GM18909 (cell line): Measurements from ENCODE around the gene AKIP1.
"Not testable (repeated sequence)": the region's sequence is repeated elsewhere in the genome, so short reads cannot be mapped to it uniquely, and the experiment has no call there.

ENCODE experiments used
- ATAC-seq: cut with Tn5 transposase; IDR thresholded peaks from one replicate; pipeline ENCODE4 v1.9.1; 2021; ENCODE audit warnings: mild to moderate bottlenecking; ENCODE audit not compliant: unreplicated experiment, poor library complexity

AKIP1 gene

DNA sequence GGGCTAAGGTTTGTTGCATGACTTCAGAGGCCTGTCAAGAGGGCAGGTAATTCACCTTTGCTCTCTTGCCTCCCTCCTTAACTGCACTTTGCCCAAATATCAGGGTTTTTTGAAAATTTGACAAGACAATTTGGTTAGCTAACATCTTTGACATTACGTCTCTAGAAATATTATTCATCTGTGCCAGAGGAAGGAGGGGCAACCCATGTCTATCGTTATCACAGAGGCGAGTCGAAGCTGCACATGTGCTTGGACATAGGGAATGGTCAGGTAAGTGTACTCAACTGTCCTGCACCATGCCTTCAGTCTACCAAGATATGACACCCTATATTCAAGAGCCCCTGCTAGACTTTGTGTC, 3.7 kb downstream of the AKIP1 start:
- ATAC-seq = no peak

GRCh38 chr11:8917157-8917825, 6.3 kb downstream of the AKIP1 start:
- no peak for ATAC-seq

DNA sequence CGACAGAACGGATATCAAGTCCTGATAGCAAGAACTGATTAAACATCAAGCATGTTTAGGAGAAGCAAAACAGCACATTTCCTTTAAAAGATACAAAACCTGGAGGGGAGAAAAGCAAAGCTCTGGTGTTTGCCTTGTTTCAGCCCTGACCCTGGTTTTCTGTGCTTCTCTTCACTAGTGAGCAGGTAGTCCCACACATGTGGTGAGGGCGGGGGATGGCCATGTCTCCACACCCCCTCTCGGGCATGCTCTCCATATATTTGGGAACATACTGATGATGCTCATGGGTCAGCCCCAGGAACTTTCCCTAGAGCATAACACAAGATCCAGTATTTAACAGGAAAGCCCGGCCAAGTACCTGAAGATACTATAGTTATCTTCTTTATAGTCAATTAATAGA, 11.7 kb downstream of the AKIP1 start:
- no peak for ATAC-seq

- ATAC-seq = no peak
These were observed 14.7 kb downstream of the AKIP1 start for GRCh38 chr11:8925711-8926110.

DNA sequence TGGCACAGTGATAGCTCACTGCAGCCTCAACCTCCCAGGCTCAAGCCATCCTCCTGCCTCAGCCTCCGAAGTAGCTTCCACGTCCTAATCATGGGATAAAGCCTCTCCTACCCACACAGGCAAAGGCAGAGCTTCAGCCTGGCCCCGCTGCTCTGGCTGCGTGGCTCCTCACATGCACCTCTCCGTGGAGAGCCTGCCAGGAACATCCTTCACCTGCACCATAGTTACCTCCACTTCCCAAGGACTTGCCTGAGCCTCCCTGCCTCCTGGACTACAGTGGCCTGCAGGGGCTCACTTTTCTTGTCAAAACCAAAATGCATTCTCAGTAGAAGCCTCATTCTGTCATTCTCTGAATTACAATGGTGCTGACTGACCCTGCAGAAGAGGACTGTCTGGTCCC, 15.2 kb downstream of the AKIP1 start:
- ATAC-seq = no peak

DNA sequence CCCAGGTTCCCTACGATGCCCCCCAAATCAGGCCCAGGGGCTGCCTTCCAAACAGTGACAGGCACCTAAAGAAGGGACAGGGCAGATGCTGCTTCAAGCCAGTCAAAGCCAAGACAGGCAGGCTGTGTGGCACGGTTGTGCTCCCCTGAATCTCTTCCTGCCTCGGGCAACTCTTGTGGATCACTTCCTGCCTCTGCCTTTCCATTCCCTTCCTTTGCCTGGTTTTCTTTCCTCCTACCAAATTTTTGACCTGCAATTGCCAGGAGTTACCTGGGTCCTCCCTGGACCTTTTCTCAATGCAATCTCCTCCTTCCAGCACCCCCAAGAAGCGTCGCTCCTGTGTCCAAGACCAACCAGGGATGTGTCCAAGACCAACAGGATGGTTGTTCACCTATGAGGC, 16.2 kb downstream of the AKIP1 start:
- no peak for ATAC-seq

GRCh38 chr11:8928205-8928604, 17.2 kb downstream of the AKIP1 start:
- no peak for ATAC-seq

DNA sequence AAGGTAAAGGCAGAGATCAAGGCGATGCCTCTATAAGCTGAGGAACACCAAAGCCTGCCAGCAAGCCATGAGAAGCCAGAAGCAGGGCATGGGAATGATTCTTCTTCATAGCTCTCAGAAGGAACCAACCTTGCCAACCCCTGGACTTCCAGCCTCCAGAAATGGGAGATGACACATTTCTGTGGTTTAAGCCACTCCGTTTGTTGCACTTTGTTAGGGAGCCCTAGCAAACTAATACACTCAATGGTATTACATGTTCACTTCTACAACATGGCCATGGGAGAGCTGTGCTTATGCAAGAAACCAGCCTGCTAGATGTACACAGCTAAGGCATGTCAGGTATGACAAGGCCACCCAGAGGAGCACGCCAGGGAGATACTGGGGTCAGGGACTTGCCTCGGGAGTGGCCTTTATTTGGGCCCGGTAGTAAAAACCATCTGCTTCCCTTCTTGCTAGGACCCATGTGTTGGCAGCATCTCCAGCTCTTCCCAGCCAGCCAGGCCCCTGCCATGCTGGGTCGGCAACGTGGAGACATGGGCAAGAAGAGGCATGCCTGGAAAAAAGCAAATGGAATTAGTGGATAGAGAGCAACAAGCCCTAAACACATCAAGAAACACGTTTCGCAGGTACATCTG, 18.1 kb downstream of the AKIP1 start:
- no peak for ATAC-seq

- no peak for ATAC-seq
These were observed 19.6 kb downstream of the AKIP1 start for GRCh38 chr11:8930456-8931175.

- ATAC-seq = no peak
These were observed 21.7 kb downstream of the AKIP1 start, which contains the start of gene C11orf16 for GRCh38 chr11:8932564-8933180. TSS of gene C11orf16 (minus strand) at chr11:8932947. CDS start at chr11:8932308, 639 bp downstream.

DNA sequence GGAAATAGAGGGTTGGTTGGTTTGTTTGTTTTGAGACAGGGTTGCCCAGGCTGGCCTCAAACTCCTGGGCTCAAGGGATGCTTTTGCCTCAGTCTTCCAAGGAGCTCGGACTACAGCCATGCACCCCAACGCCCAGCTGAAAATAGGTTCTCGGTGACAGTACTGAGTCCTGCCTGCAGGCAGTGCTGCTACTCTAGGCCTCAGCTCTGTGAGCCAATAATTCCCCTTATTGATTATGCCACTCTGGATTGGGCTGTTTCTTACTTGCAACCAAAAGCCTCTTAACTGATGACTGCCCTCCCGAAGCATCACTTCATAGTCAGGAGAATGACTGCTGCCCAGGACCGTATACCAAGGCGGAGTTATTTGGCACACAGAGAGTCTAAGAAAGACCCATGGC, 22.9 kb downstream of the AKIP1 start:
- ATAC-seq = no peak

DNA sequence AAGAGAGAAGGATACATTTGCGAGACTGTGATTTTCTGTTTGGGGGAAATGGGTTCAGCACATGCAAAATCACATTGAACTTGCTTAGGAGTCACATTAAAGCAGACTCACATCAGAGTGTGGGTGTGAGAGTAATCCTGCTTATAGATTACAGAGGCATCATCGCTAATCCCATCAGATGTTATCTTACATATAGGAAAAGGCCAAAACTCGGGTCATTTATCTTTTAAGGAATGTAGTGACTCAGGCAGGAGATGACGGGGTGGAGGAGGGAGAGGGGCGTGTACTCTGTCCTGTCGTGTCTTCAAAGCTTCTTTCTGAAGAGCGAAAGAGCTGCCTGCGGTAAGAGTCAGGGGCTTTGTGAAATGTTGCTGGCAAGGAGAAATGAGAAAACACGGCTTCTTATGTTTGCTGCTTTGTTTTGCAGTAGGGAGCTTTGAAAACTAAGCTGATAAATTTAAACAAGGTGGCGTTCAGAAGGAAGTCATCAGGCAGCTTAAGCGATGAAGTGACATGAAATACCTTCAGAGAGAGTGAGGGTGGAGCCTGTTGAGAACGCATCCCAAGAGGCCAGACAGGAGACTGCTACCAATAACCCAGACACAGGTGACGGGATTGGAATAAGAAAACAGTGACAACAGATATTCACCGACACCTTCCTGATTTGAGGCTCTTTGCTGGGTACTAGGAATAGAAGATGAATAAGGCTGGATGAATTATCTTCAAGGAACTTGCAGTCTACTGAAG, 23.9 kb downstream of the AKIP1 start:
- ATAC-seq = no peak

DNA sequence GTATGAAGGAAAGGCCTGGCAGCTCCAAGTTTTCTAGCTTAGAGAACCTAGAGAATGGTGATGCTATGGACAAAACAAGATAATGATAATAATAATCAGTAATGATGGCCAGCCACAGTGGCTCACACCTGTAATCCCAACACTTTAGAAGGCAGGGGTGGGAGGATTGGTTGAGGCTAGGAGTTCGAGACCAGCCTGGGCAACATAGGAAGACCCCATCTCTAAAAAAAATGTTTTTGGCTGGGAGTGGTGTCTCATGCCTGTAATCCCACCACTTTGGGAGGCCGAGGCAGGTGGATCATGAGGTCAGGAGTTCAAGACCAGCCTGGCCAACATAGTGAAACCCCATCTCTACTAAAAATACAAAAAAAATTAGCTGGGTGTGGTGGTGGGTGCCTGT, 24.8 kb downstream of the AKIP1 start:
- not testable (repeated sequence) for ATAC-seq

- ATAC-seq = no peak
These were observed 26.2 kb downstream of the AKIP1 start for GRCh38 chr11:8937159-8937558.

GRCh38 chr11:8937659-8938058, 26.7 kb downstream of the AKIP1 start:
- no peak for ATAC-seq

- ATAC-seq = no peak
These were observed 30.5 kb downstream of the AKIP1 start for GRCh38 chr11:8941341-8942103.

GRCh38 chr11:8942518-8943066, 31.6 kb downstream of the AKIP1 start, which contains the start of gene ASCL3:
TSS of gene ASCL3 (minus strand) at chr11:8943016. CDS start at chr11:8938161, 4,855 bp downstream.
- no peak for ATAC-seq

DNA sequence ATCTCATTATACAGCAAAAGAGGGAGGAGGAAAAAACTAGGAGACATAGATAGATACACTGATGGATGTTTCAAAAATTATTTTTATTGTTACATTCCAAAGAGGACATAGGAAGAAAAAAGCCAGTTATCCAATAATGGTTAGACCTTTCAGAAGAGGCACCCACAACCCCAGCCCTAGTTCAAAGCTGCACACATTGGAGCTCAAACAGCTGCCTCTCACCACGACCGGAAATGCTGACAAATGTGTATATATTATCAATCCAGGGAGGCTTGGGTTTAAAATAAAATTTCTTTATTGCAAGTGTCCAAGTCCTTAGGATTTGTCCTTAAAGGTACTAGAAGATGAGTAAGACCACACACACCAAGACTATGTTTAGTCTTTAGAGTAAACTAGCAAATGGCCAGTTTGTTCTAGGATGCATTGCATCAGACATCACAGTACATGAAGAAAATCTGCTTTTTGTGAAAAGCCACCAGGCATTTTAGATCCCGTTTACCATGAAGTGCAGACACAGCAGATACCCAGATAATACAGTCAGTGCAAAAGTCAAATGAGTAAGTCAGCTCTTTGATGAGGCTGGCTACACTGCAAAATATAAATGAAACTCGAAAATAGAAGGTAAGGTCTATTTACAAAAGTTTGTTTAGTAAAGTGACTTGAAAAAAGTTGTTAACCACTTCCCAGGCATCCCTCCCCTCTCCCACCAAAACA, 36.4 kb downstream of the AKIP1 start:
- no peak for ATAC-seq

GRCh38 chr11:8948886-8949285, 37.9 kb downstream of the AKIP1 start:
- ATAC-seq = no peak
